ENCODE data around the gene SLC35A3. TPM values are rescaled to one million over a fixed set of nuclear protein-coding genes. Genes with fewer than 3 reads are reported as not detected.

Gene SLC35A3
- total RNA-seq, 1 experiment from 2014 or later = 46.5 TPM

DNA sequence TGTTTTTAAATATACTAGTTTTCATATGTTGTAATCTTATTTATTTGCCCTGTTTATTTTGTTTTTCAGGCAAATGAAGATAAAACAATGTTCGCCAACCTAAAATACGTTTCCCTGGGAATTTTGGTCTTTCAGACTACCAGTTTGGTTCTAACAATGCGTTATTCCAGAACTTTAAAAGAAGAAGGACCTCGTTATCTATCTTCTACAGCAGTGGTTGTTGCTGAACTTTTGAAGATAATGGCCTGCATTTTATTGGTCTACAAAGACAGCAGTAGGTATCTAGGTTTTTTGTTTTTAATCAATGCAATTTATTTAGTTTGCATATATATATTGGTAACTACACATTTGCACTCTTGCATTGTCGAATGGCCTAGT lies 23.7 kb downstream of the SLC35A3 start:
- no peaks in the 10 kb centered on the region for H3K27me3 ChIP-seq (ENCODE audit: low read length)
- H2AFZ ChIP-seq (ENCODE audit: low read length) = no peak overlapping the region
- no peaks in the 10 kb centered on the region for H4K20me1 ChIP-seq (ENCODE audit: low read length)
- DNase-seq (no peak), ATAC-seq (no peak)
- H3K9me2 ChIP-seq (replicated peaks; ENCODE audit: low read length) = no peaks in the 10 kb centered on the region
- H3F3A ChIP-seq (ENCODE audit: low read length, unreplicated experiment) = no peaks in the 10 kb centered on the region
- H3K79me2 ChIP-seq (ENCODE audit: low read length) = peaks cover 48% of the 10 kb centered on the region
- no peak overlapping the region for H3K9ac ChIP-seq (ENCODE audit: low read length)
- POLR2A ChIA-PET (ENCODE audit: unreplicated experiment) = no interaction called here
- no TSS peak for BruUV-seq (replicated peaks)
- intact Hi-C loops (cut with micrococcal nuclease) = no loop called here
- no peak overlapping the region for H3K27ac ChIP-seq (ENCODE audit: low read length)
- H3K4me3 ChIP-seq (ENCODE audit: low read length) = no peak overlapping the region
- H3K36me3 ChIP-seq (ENCODE audit: low read depth, low read length) = peaks cover 16% of the 10 kb centered on the region
- H3K4me1 ChIP-seq (ENCODE audit: insufficient read depth, low read length) = peaks cover 7% of the 10 kb centered on the region; the same call in 1 of the 2 replicates
- no peak overlapping the region for H3K4me2 ChIP-seq (ENCODE audit: low read length)
- no peaks in the 10 kb centered on the region for H3K9me3 ChIP-seq (ENCODE audit: low read length)
- CTCF ChIA-PET = no interaction called here
- TF ChIP-seq EZH2phosphoT487 (IDR thresholded peaks at IDR 0.05; ENCODE audit: borderline replicate concordance, low read length) (no peak), EZH2 (IDR thresholded peaks at IDR 0.05; ENCODE audit: low read length, unreplicated experiment) (no peak), CTCF (conservative IDR thresholded peaks at IDR 0.05; ENCODE audit: low read depth, low read length) (no peak)

- peaks cover 18% of the 10 kb centered on the region for H3K36me3 ChIP-seq (ENCODE audit: low read depth, low read length)
- no peaks in the 10 kb centered on the region for H4K20me1 ChIP-seq (ENCODE audit: low read length)
- peaks cover 7% of the 10 kb centered on the region; the same call in 1 of the 2 replicates for H3K4me1 ChIP-seq (ENCODE audit: insufficient read depth, low read length)
- no peak for DNase-seq
- intact Hi-C loops (cut with micrococcal nuclease) = no loop called here
- no peak for ATAC-seq
- ChIA-PET POLR2A (ENCODE audit: unreplicated experiment) (no interaction called here), CTCF (no interaction called here)
- no peaks in the 10 kb centered on the region for H3K9me2 ChIP-seq (replicated peaks; ENCODE audit: low read length)
- H3K9me3 ChIP-seq (ENCODE audit: low read length) = no peaks in the 10 kb centered on the region
- H3K79me2 ChIP-seq (ENCODE audit: low read length) = peaks cover 37% of the 10 kb centered on the region
- no peak overlapping the region for H3K4me2 ChIP-seq (ENCODE audit: low read length)
- no TSS peak for BruUV-seq (replicated peaks)
- H2AFZ ChIP-seq (ENCODE audit: low read length) = no peak overlapping the region
- no peak for TF ChIP-seq EZH2 (IDR thresholded peaks at IDR 0.05; ENCODE audit: low read length, unreplicated experiment)
- H3F3A ChIP-seq (ENCODE audit: low read length, unreplicated experiment) = no peaks in the 10 kb centered on the region
- no peak overlapping the region for H3K27ac ChIP-seq (ENCODE audit: low read length)
- H3K27me3 ChIP-seq (ENCODE audit: low read length) = no peaks in the 10 kb centered on the region
- H3K9ac ChIP-seq (ENCODE audit: low read length) = no peak overlapping the region
- no peak overlapping the region for H3K4me3 ChIP-seq (ENCODE audit: low read length)
These were observed 24.7 kb downstream of the SLC35A3 start for GRCh38 chr1:99994496-99994895.

- ATAC-seq (no peak), DNase-seq (no peak)
- no peak overlapping the region for H3K9ac ChIP-seq (ENCODE audit: low read length)
- H3K36me3 ChIP-seq (ENCODE audit: low read depth, low read length) = peaks cover 20% of the 10 kb centered on the region
- no peak overlapping the region for H3K27ac ChIP-seq (ENCODE audit: low read length)
- intact Hi-C loops (cut with micrococcal nuclease) = no loop called here
- no peaks in the 10 kb centered on the region for H3F3A ChIP-seq (ENCODE audit: low read length, unreplicated experiment)
- peaks cover 7% of the 10 kb centered on the region; the same call in 1 of the 2 replicates for H3K4me1 ChIP-seq (ENCODE audit: insufficient read depth, low read length)
- ChIA-PET POLR2A (ENCODE audit: unreplicated experiment) (no interaction called here), CTCF (no interaction called here)
- H3K9me2 ChIP-seq (replicated peaks; ENCODE audit: low read length) = no peaks in the 10 kb centered on the region
- H3K27me3 ChIP-seq (ENCODE audit: low read length) = no peaks in the 10 kb centered on the region
- no peak overlapping the region for H3K4me2 ChIP-seq (ENCODE audit: low read length)
- no TSS peak for BruUV-seq (replicated peaks)
- peaks cover 30% of the 10 kb centered on the region for H3K79me2 ChIP-seq (ENCODE audit: low read length)
- H2AFZ ChIP-seq (ENCODE audit: low read length) = no peak overlapping the region
- H3K9me3 ChIP-seq (ENCODE audit: low read length) = no peaks in the 10 kb centered on the region
- no peak overlapping the region for H3K4me3 ChIP-seq (ENCODE audit: low read length)
- H4K20me1 ChIP-seq (ENCODE audit: low read length) = no peaks in the 10 kb centered on the region
- no peak for TF ChIP-seq CTCF (conservative IDR thresholded peaks at IDR 0.05; ENCODE audit: low read depth, low read length)
- no peak for TF ChIP-seq EZH2phosphoT487 (IDR thresholded peaks at IDR 0.05; ENCODE audit: borderline replicate concordance, low read length)
- no peak for TF ChIP-seq EZH2 (IDR thresholded peaks at IDR 0.05; ENCODE audit: low read length, unreplicated experiment)
These were observed 27.2 kb downstream of the SLC35A3 start for GRCh38 chr1:99996951-99997350.

Measured in PC-3 (cell line).